ENCODE results near the gene MAS1.

DNA sequence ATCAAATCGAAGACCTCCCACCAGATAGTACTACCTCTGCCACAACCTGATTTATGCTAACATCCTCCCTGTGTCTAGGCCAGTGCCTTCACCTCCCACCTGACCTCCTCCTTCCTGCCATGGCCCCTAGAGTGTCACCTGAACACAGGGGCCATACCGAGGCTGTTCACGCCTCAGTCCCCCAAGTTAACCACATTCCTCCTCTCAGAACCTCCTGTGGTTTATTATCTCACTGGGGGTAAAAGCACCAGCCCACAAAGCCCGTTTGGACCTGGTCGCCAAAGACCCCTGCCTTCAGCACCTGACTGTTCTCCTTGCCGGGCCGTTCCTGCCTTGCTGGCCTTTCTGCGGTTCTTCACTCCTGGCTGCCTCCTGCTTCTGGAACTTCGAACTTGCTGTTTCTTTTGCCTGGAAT is 13.7 kb downstream of the MAS1 start:
- TF ChIP-seq FOXP1 (IDR thresholded peaks at IDR 0.05): no peak
- no peak for TF ChIP-seq FOXP1 (CRISPR knock-in tag; IDR thresholded peaks at IDR 0.05)
- TF ChIP-seq ZNF274 (CRISPR knock-in tag; IDR thresholded peaks at IDR 0.05): no peak

Data from HepG2 (cell line).